Small intestine (tissue), 7 donors: ENCODE results near the gene CACNA2D3. TPM values are rescaled to one million over a fixed set of nuclear protein-coding genes. Genes with fewer than 3 reads are reported as not detected.

Experiments used
- DNase-seq, 2 donors: peaks; one replicate each; pipeline versions ENCODE4 v3.0.0 to v3.0.0-alpha.2; 2013
- FAIRE-seq: peaks from 2 replicates; lab custom pipeline; 2012; peaks lifted over from hg19 to GRCh38; lab: Jason Lieb, UNC
- H3K27ac ChIP-seq, 3 donors: one replicate each; pipeline ENCODE4 v1.5.1; 2013; ENCODE audit warnings: low read length in 2 of 3, mild to moderate bottlenecking in 2 of 3, control low read depth in 1 of 3, inconsistent platforms in 1 of 3, low read depth in 1 of 3, moderate library complexity in 1 of 3
- H3K27me3 ChIP-seq, 3 donors: one replicate each; pipeline ENCODE4 v1.6.1; 2013; ENCODE audit warnings: low read length in 3 of 3, inconsistent platforms in 1 of 3; ENCODE audit not compliant: control insufficient read depth in 3 of 3, insufficient read depth in 3 of 3
- H3K36me3 ChIP-seq, 3 donors: one replicate each; pipeline ENCODE4 v1.6.1; 2013; ENCODE audit warnings: low read length in 3 of 3, inconsistent platforms in 1 of 3, low read depth in 1 of 3, mild to moderate bottlenecking in 1 of 3, moderate library complexity in 1 of 3; ENCODE audit not compliant: control insufficient read depth in 3 of 3, insufficient read depth in 2 of 3
- H3K4me1 ChIP-seq, 3 donors: one replicate each; pipeline ENCODE4 v1.6.1; 2013; ENCODE audit warnings: low read length in 2 of 3, inconsistent platforms in 1 of 3, low read depth in 1 of 3, mild to moderate bottlenecking in 1 of 3, moderate library complexity in 1 of 3; ENCODE audit not compliant: control insufficient read depth in 3 of 3, insufficient read depth in 2 of 3
- H3K4me3 ChIP-seq, 3 donors: one replicate each; pipeline ENCODE4 v1.5.1; 2013; ENCODE audit warnings: low read length in 3 of 3, control low read depth in 1 of 3, inconsistent platforms in 1 of 3, low read depth in 1 of 3, mild to moderate bottlenecking in 1 of 3, moderate library complexity in 1 of 3
- H3K9me3 ChIP-seq, 2 donors: one replicate each; pipeline ENCODE4 v1.6.1; 2013; ENCODE audit warnings: low read depth in 1 of 2, low read length in 1 of 2; ENCODE audit not compliant: control insufficient read depth in 2 of 2, insufficient read depth in 1 of 2
- WGBS, 3 donors: extraction: QIAGEN DNeasy Blood & Tissue Kit; methylation state at CpG; one replicate each; pipeline ENCODE4 v1.1.7; 2013; 5-methylcytosine and 5-hydroxymethylcytosine counted together
- polyA plus RNA-seq, 4 donors: library from polyadenylated mRNA; stranded (reverse) in 3 of 4; unstranded in 1 of 4; fragments of 200-250 nt in 3 of 4; fragments of 120-200 nt in 1 of 4; gene quantifications; one replicate each; pipeline versions ENCODE4 v1.2.1 to v1.2.3, GENCODE V29; 2013
- donor health status: healthy with polysubstance abuse.
- donor health status: control.
- donor health status: control.
- donor health status: Bipolar disorder and iron deficiency.
- donor health status: healthy.

CACNA2D3 gene
- polyA plus RNA-seq, 4 donors = 0.27 to 0.61 TPM; not detected in 2

- Histone ChIP-seq H3K27ac (no peak overlapping the region), H3K4me1 (no peaks in the 10 kb centered on the region), H3K9me3 (no peaks in the 10 kb centered on the region), H3K27me3 (no peaks in the 10 kb centered on the region), H3K36me3 (no peaks in the 10 kb centered on the region), H3K4me3 (no peak overlapping the region)
- WGBS, 3 donors = 34 to 54% (median 37%) methylated on average over 1 of the region's 1 CpG
- FAIRE-seq = no peak
- DNase-seq = no peak
Measured at GRCh38 chr3:54743755-54744154, 621.4 kb downstream of the CACNA2D3 start.

- no peaks in the 10 kb centered on the region for H3K9me3 ChIP-seq
- H3K36me3 ChIP-seq = no peaks in the 10 kb centered on the region
- no peak for FAIRE-seq
- H3K27ac ChIP-seq = no peak overlapping the region
- H3K27me3 ChIP-seq = no peaks in the 10 kb centered on the region
- H3K4me1 ChIP-seq = no peaks in the 10 kb centered on the region
- WGBS, 3 donors = 35 to 70% (median 42%) methylated on average over 1 of the region's 1 CpG
- H3K4me3 ChIP-seq = no peak overlapping the region
- peak in 1 of 2 donors; percentile 14 for DNase-seq
Measured at GRCh38 chr3:54744291-54744690, 621.9 kb downstream of the CACNA2D3 start.

- WGBS, 3 donors = 79 to 87% (median 80%) methylated on average over 4 of the region's 4 CpGs
- H3K4me3 ChIP-seq = no peak overlapping the region
- no peak for FAIRE-seq
Measured at GRCh38 chr3:54745843-54746242, 623.5 kb downstream of the CACNA2D3 start.

GRCh38 chr3:54746722-54747121, 624.4 kb downstream of the CACNA2D3 start:
- DNase-seq = no peak
- no peak for FAIRE-seq
- Histone ChIP-seq H3K4me3 (no peak overlapping the region), H3K27me3 (no peaks in the 10 kb centered on the region), H3K27ac (no peak overlapping the region), H3K36me3 (no peaks in the 10 kb centered on the region), H3K9me3 (no peaks in the 10 kb centered on the region), H3K4me1 (no peaks in the 10 kb centered on the region)
- 67 to 91% (median 79%) methylated on average over 1 of the region's 1 CpG for WGBS, 3 donors

More at GRCh38 chr3:54745843-54746242, 623.5 kb downstream of the CACNA2D3 start:
- H3K27me3 ChIP-seq = no peaks in the 10 kb centered on the region
- H3K4me1 ChIP-seq = no peaks in the 10 kb centered on the region
- H3K27ac ChIP-seq = no peak overlapping the region
- no peaks in the 10 kb centered on the region for H3K9me3 ChIP-seq
- no peaks in the 10 kb centered on the region for H3K36me3 ChIP-seq
- DNase-seq = no peak

GRCh38 chr3:54755756-54756155, 633.4 kb downstream of the CACNA2D3 start:
- Histone ChIP-seq H3K4me1 (no peaks in the 10 kb centered on the region), H3K27me3 (no peaks in the 10 kb centered on the region), H3K4me3 (no peak overlapping the region), H3K9me3 (no peaks in the 10 kb centered on the region), H3K36me3 (no peaks in the 10 kb centered on the region), H3K27ac (no peak overlapping the region)
- FAIRE-seq (no peak), DNase-seq (no peak)

GRCh38 chr3:54756330-54756731, 634.0 kb downstream of the CACNA2D3 start:
- no peak overlapping the region for H3K27ac ChIP-seq
- H3K4me1 ChIP-seq = no peaks in the 10 kb centered on the region
- 64 to 91% (median 86%) methylated on average over 7 of the region's 7 CpGs for WGBS, 3 donors
- H3K9me3 ChIP-seq = no peaks in the 10 kb centered on the region
- no peak overlapping the region for H3K4me3 ChIP-seq
- H3K27me3 ChIP-seq = no peaks in the 10 kb centered on the region
- peak in 1 of 2 donors; percentile 1 for DNase-seq
- no peaks in the 10 kb centered on the region for H3K36me3 ChIP-seq
- FAIRE-seq = no peak

GRCh38 chr3:54758461-54758860, 636.1 kb downstream of the CACNA2D3 start:
- DNase-seq (no peak), FAIRE-seq (no peak)
- H3K9me3 ChIP-seq = no peaks in the 10 kb centered on the region
- H3K4me3 ChIP-seq = no peak overlapping the region
- WGBS, 3 donors = 89 to 92% (median 91%) methylated on average over 3 of the region's 3 CpGs
- no peak overlapping the region for H3K27ac ChIP-seq
- H3K27me3 ChIP-seq = no peaks in the 10 kb centered on the region
- no peaks in the 10 kb centered on the region for H3K4me1 ChIP-seq
- no peaks in the 10 kb centered on the region for H3K36me3 ChIP-seq

- FAIRE-seq = no peak
- Histone ChIP-seq H3K27me3 (no peaks in the 10 kb centered on the region), H3K27ac (no peak overlapping the region), H3K4me3 (no peak overlapping the region), H3K36me3 (no peaks in the 10 kb centered on the region), H3K9me3 (no peaks in the 10 kb centered on the region), H3K4me1 (no peaks in the 10 kb centered on the region)
- DNase-seq = no peak
- 45 to 70% (median 48%) methylated on average over 2 of the region's 2 CpGs for WGBS, 3 donors
Measured at GRCh38 chr3:54759166-54759565, 636.8 kb downstream of the CACNA2D3 start.

GRCh38 chr3:54760201-54760600, 637.8 kb downstream of the CACNA2D3 start:
- FAIRE-seq = no peak
- H3K36me3 ChIP-seq = no peaks in the 10 kb centered on the region
- H3K9me3 ChIP-seq = no peaks in the 10 kb centered on the region
- no peak for DNase-seq
- whole genome bisulfite sequencing, 3 donors = 91 to 96% (median 95%) methylated on average over 2 of the region's 2 CpGs
- no peak overlapping the region for H3K4me3 ChIP-seq
- H3K27ac ChIP-seq = no peak overlapping the region
- H3K27me3 ChIP-seq = no peaks in the 10 kb centered on the region
- H3K4me1 ChIP-seq = no peaks in the 10 kb centered on the region
